Aorta (tissue), 5 donors: ENCODE results near the gene SCFD2. TPM values are rescaled to one million over a fixed set of nuclear protein-coding genes. Genes with fewer than 3 reads are reported as not detected.

Experiments used
- ATAC-seq: fragments of 200-7000 bp; cut with Tn5 transposase; one replicate; pipeline ENCODE4 v1.9.1; 2022; ENCODE audit warnings: moderate library complexity; ENCODE audit not compliant: low FRiP score
- DNase-seq, 2 donors: peaks; one replicate each; pipeline ENCODE4 v3.0.0-alpha.2; 2020
- H3K27ac ChIP-seq, 2 donors: one replicate each; pipeline ENCODE4 v1.5.1; 2013; ENCODE audit warnings: low read length in 2 of 2, mild to moderate bottlenecking in 2 of 2, moderate library complexity in 2 of 2, control low read depth in 1 of 2, inconsistent platforms in 1 of 2, low read depth in 1 of 2
- H3K27me3 ChIP-seq, 2 donors: one replicate each; pipeline ENCODE4 v1.6.1; 2013; ENCODE audit warnings: control low read depth in 1 of 2, low read length in 1 of 2, mild to moderate bottlenecking in 1 of 2, moderate library complexity in 1 of 2; ENCODE audit not compliant: insufficient read depth in 2 of 2, control insufficient read depth in 1 of 2
- H3K36me3 ChIP-seq, 2 donors: one replicate each; pipeline ENCODE4 v1.6.1; 2013; ENCODE audit warnings: control low read depth in 1 of 2, low read length in 1 of 2, mild to moderate bottlenecking in 1 of 2; ENCODE audit not compliant: insufficient read depth in 2 of 2, control insufficient read depth in 1 of 2
- H3K4me1 ChIP-seq, 2 donors: one replicate each; pipeline ENCODE4 v1.6.1; 2013; ENCODE audit warnings: low read length in 2 of 2, control low read depth in 1 of 2, mild to moderate bottlenecking in 1 of 2, moderate library complexity in 1 of 2; ENCODE audit not compliant: insufficient read depth in 2 of 2, control insufficient read depth in 1 of 2
- H3K4me3 ChIP-seq, 2 donors: one replicate each; pipeline ENCODE4 v1.5.1; 2013; ENCODE audit warnings: low read length in 2 of 2, control low read depth in 1 of 2, mild to moderate bottlenecking in 1 of 2
- H3K9me3 ChIP-seq: one replicate; pipeline ENCODE4 v1.6.1; 2013; ENCODE audit warnings: mild to moderate bottlenecking, low read length; ENCODE audit not compliant: control insufficient read depth
- WGBS, 2 donors: extraction: QIAGEN DNeasy Blood & Tissue Kit; methylation state at CpG; one replicate each; pipeline ENCODE4 v1.1.7; 2013; 5-methylcytosine and 5-hydroxymethylcytosine counted together
- intact Hi-C, 2 donors: fragments of 100-400 bp; cut with DNase I; formaldehyde crosslinking; loops; one replicate each; pipeline versions ENCODE4 v1.14.2 to v1.15.0; 2022
- polyA plus RNA-seq, 2 donors: library from polyadenylated mRNA; stranded (reverse); fragments of 200-250 nt; gene quantifications; one replicate each; pipeline ENCODE4 v1.2.3, GENCODE V29; 2013
- total RNA-seq, 2 donors: library from RNA; stranded (reverse); fragmentation: NEBNext Ultra II Directional; extraction: Animal tissue kit (Norgen Biotek cat#: 25700); gene quantifications; one replicate each; pipeline ENCODE4 v1.2.1, GENCODE V29; 2021
- donor health status: healthy with polysubstance abuse.
- donor health status: Bipolar disorder and iron deficiency.
- donor health status: DM: no; HTN: no; CAD: no.
- donor health status: DM: no; HTN: no; CAD: no.
- donor health status: DM: yes; HTN: yes; CAD: no.

SCFD2 gene
- total and polyA plus RNA-seq, 4 donors = 3.5 to 19.2 (median 10.3) TPM

DNA sequence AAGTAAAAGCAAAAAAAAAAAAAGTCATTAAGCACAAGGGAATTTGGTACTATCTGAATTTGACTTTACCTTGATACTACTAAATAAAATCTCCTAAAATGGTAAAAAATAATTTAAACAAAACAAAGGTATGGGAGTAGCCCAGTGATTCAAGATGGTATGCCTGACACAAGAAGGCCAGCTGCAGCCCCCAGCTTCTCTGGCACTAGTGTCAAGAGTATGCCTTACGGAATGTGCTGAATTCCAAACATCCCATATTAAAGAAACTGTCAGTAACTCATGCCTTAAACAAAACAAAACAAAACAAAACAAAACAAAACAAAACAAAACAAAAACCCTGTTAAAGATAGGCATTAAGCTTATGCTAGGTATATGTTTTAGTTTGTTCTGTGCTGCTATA is 422.9 kb downstream of the SCFD2 start:
- H3K27ac ChIP-seq = no peak overlapping the region
- 96 to 100% methylated on average over 1 of the region's 1 CpG for WGBS, 2 donors
- H3K27me3 ChIP-seq = no peaks in the 10 kb centered on the region
- intact Hi-C loops = no loop called here
- H3K4me1 ChIP-seq = no peaks in the 10 kb centered on the region
- DNase-seq (no peak), ATAC-seq (no peak)
- no peak overlapping the region for H3K4me3 ChIP-seq
- no peaks in the 10 kb centered on the region for H3K9me3 ChIP-seq
- no peaks in the 10 kb centered on the region for H3K36me3 ChIP-seq

DNA sequence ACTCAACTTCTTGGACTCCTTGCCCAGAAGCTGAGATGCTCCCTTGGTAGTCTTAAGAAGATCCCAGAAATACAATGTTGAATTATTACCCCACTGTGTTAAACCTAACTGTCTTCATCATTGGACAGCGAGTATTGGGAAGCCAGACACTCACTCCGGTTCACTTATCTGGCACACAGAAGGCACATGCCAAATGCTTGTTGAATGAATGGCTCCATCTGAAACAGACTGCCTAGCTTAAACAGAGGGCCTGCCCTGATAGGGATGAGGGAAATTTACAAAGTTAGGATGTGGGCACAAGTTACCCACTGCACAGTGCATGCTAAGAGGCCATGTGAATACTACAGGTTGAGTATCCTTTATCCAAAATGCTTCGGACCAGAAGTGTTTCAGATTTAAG is 424.4 kb downstream of the SCFD2 start:
- H3K27me3 ChIP-seq = no peaks in the 10 kb centered on the region
- no peaks in the 10 kb centered on the region for H3K4me1 ChIP-seq
- ATAC-seq (no peak), DNase-seq (no peak)
- 92 to 98% methylated on average over 3 of the region's 3 CpGs for WGBS, 2 donors
- H3K4me3 ChIP-seq = no peak overlapping the region
- no peaks in the 10 kb centered on the region for H3K36me3 ChIP-seq
- no peak overlapping the region for H3K27ac ChIP-seq
- intact Hi-C loops = no loop called here
- H3K9me3 ChIP-seq = no peaks in the 10 kb centered on the region

GRCh38 chr4:52939739-52940138 is 426.1 kb downstream of the SCFD2 start:
- Histone ChIP-seq H3K4me3 (no peak overlapping the region), H3K36me3 (no peaks in the 10 kb centered on the region), H3K9me3 (no peaks in the 10 kb centered on the region), H3K27ac (no peak overlapping the region), H3K27me3 (no peaks in the 10 kb centered on the region), H3K4me1 (no peaks in the 10 kb centered on the region)
- DNase-seq (no peak), ATAC-seq (no peak)
- intact Hi-C loops = no loop called here
- 82 to 87% methylated on average over 2 of the region's 2 CpGs for WGBS, 2 donors

DNA sequence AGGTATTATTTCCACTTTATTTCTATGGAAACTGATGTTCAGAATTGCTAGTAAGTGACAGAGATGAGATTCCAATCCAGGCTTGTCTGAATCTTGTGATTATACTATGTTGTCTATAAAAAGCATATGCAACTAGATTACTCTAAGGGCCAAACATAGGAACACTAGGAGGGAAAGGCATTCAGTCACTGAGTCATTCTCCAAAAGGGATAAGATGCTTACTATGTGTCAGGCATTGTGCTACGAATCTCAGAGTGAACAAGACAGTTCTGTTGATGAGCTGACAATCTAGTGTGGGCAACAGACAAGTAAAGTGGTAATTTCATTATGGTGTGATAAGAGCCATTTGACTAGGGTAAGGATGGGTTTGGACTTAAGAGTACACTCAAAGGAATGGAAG is 426.5 kb downstream of the SCFD2 start:
- H3K27ac ChIP-seq = no peak overlapping the region
- H3K4me3 ChIP-seq = no peak overlapping the region
- H3K27me3 ChIP-seq = no peaks in the 10 kb centered on the region
- H3K4me1 ChIP-seq = no peaks in the 10 kb centered on the region
- H3K36me3 ChIP-seq = no peaks in the 10 kb centered on the region
- no peak for DNase-seq
- intact Hi-C loops = no loop called here
- no peaks in the 10 kb centered on the region for H3K9me3 ChIP-seq
- WGBS, 2 donors = 96 to 97% methylated on average over 1 of the region's 1 CpG
- ATAC-seq = no peak

DNA sequence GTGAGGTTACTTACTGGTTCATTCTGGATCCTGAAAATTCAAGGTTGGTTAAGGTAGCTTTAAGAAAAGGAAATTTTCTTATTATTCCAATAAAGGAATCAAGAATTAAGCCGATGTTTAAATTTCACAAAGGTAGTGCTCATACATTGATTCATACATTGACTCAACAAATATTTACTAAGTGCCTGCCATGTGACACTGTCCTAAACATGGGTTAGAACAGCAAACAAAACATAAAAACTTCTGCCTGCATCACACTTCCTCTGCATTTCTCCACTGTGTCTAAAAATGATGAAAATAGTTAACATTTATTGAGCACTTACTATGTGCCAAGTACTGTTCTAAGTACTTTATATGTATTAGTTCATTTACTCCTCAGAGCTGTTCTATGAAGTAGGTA is 428.0 kb downstream of the SCFD2 start:
- DNase-seq = no peak
- no peak overlapping the region for H3K4me3 ChIP-seq
- intact Hi-C loops = no loop called here
- H3K27ac ChIP-seq = no peak overlapping the region
- no peaks in the 10 kb centered on the region for H3K9me3 ChIP-seq
- no peaks in the 10 kb centered on the region for H3K4me1 ChIP-seq
- no peak for ATAC-seq
- no peaks in the 10 kb centered on the region for H3K36me3 ChIP-seq
- no peaks in the 10 kb centered on the region for H3K27me3 ChIP-seq
- whole genome bisulfite sequencing, 2 donors = 96 to 97% methylated on average over 1 of the region's 1 CpG

DNA sequence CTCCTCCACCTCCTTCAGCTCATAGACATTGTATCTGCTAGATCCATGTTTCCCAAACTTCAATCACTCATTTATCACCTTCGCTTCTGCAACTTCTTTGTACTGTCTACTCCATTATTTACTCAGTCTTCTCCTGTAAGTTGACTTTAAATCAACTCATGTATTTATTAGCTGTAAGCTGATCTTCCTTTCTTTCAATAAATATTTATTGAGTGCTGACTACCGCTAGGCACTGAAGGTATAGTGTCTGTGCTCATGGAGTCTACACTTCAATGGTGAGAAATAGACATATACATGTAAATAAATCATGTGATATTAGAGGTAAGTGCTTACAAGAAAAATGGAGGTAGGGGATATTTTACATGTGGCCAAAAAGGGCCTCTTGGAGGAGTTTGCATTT is 429.1 kb downstream of the SCFD2 start:
- DNase-seq (no peak), ATAC-seq (no peak)
- Histone ChIP-seq H3K36me3 (no peaks in the 10 kb centered on the region), H3K4me3 (no peak overlapping the region), H3K4me1 (no peaks in the 10 kb centered on the region), H3K27ac (no peak overlapping the region), H3K9me3 (no peaks in the 10 kb centered on the region), H3K27me3 (no peaks in the 10 kb centered on the region)
- 96 to 98% methylated on average over 2 of the region's 2 CpGs for WGBS, 2 donors
- intact Hi-C loops = no loop called here

- Histone ChIP-seq H3K4me1 (no peaks in the 10 kb centered on the region), H3K9me3 (no peaks in the 10 kb centered on the region), H3K27me3 (no peaks in the 10 kb centered on the region), H3K27ac (no peak overlapping the region), H3K4me3 (no peak overlapping the region), H3K36me3 (no peaks in the 10 kb centered on the region)
- DNase-seq = no peak
- no peak for ATAC-seq
- 98 to 99% methylated on average over 4 of the region's 4 CpGs for WGBS, 2 donors
- intact Hi-C loops = no loop called here
These were observed 430.5 kb downstream of the SCFD2 start for GRCh38 chr4:52935317-52935716.

DNA sequence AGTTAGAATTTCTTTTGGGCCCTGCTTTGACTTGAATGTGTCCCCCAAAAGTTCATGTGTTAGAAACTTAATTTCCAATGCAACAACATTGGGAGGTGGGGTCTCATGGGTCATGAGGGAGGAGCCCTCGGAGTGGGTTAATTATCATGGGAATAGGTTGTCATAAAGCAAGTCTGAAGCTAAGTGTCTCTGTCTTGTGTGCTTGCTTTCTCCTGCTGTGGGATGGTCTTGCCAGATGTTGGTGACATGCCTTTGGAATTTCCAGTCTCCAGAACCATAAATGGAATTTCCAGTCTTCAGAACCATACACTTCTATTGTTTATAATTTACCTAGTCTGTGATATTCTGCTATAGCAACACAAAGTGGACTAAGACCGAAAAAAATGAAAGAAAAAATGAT is 432.1 kb downstream of the SCFD2 start:
- no peak overlapping the region for H3K27ac ChIP-seq
- intact Hi-C loops = no loop called here
- no peak for ATAC-seq
- H3K27me3 ChIP-seq = no peaks in the 10 kb centered on the region
- H3K4me1 ChIP-seq = no peaks in the 10 kb centered on the region
- 93 to 97% methylated on average over 2 of the region's 2 CpGs for WGBS, 2 donors
- DNase-seq = no peak
- no peaks in the 10 kb centered on the region for H3K36me3 ChIP-seq
- no peaks in the 10 kb centered on the region for H3K9me3 ChIP-seq
- no peak overlapping the region for H3K4me3 ChIP-seq

- ATAC-seq (no peak), DNase-seq (no peak)
These were observed 433.0 kb downstream of the SCFD2 start for GRCh38 chr4:52932591-52933470.

More at GRCh38 chr4:52932591-52933470, 433.0 kb downstream of the SCFD2 start:
- no peaks in the 10 kb centered on the region for H3K36me3 ChIP-seq
- no peaks in the 10 kb centered on the region for H3K9me3 ChIP-seq
- no peak overlapping the region for H3K4me3 ChIP-seq
- WGBS, 2 donors = 54 to 56% methylated on average over 5 of the region's 5 CpGs
- intact Hi-C loops = no loop called here
- H3K27ac ChIP-seq = no peak overlapping the region
- no peaks in the 10 kb centered on the region for H3K4me1 ChIP-seq
- H3K27me3 ChIP-seq = no peaks in the 10 kb centered on the region
